Smooth muscle cell (in vitro differentiated cells): ENCODE measurements around the gene CEP44. TPM values are rescaled to one million over a fixed set of nuclear protein-coding genes. Genes with fewer than 3 reads are reported as not detected.

Experiments used
- DNase-seq: peaks from one replicate; lab custom pipeline; 2025; ENCODE audit not compliant: unreplicated experiment; lab: John Stamatoyannopoulos, UW
- H2AFZ ChIP-seq: fragments of 200-600 bp; sonication (generic); 2 replicates; pipeline ENCODE4 v1.6.0; 2016; ENCODE audit warnings: antibody characterized with exemption, low read depth, mild to moderate bottlenecking
- H3F3A ChIP-seq: fragments of 200-600 bp; sonication (generic); 2 replicates; pipeline ENCODE4 v1.6.0; 2017; ENCODE audit warnings: antibody characterized with exemption, low read depth
- H3K27ac ChIP-seq: fragments of 200-600 bp; sonication (generic); 2 replicates; pipeline ENCODE4 v1.5.1; 2016; ENCODE audit warnings: low read depth, mild to moderate bottlenecking
- H3K27me3 ChIP-seq: fragments of 200-600 bp; sonication (generic); 2 replicates; pipeline ENCODE4 v1.6.1; 2016; ENCODE audit warnings: low read depth, mild to moderate bottlenecking
- H3K36me3 ChIP-seq: fragments of 200-600 bp; sonication (generic); 2 replicates; pipeline ENCODE4 v1.5.1; 2016; ENCODE audit warnings: low read depth
- H3K4me1 ChIP-seq: fragments of 200-600 bp; sonication (generic); 2 replicates; pipeline ENCODE4 v1.5.1; 2016; ENCODE audit warnings: low read depth
- H3K4me2 ChIP-seq: fragments of 200-600 bp; sonication (generic); 2 replicates; pipeline ENCODE4 v1.6.0; 2016; ENCODE audit warnings: mild to moderate bottlenecking
- H3K4me3 ChIP-seq: fragments of 200-600 bp; sonication (generic); 2 replicates; pipeline ENCODE4 v1.5.1; 2016; ENCODE audit warnings: mild to moderate bottlenecking
- H3K79me2 ChIP-seq: fragments of 200-600 bp; sonication (generic); 2 replicates; pipeline ENCODE4 v1.6.0; 2016; ENCODE audit warnings: low read depth, mild to moderate bottlenecking
- H3K9ac ChIP-seq: fragments of 200-600 bp; sonication (generic); 2 replicates; pipeline ENCODE4 v1.6.0; 2016; ENCODE audit warnings: low read depth
- H3K9me3 ChIP-seq: fragments of 200-600 bp; sonication (generic); replicated peaks from 2 replicates; pipeline ENCODE4 v1.5.1; 2016; ENCODE audit warnings: low read depth
- H4K20me1 ChIP-seq: fragments of 200-600 bp; sonication (generic); 2 replicates; pipeline ENCODE4 v1.6.0; 2016; ENCODE audit warnings: low read depth
- CTCF ChIP-seq: fragments of 200-600 bp; sonication (generic); IDR thresholded peaks from 2 replicates; pipeline ENCODE4 v1.5.1; 2017; ENCODE audit warnings: borderline replicate concordance, mild to moderate bottlenecking, antibody characterized with exemption; ENCODE audit not compliant: insufficient read depth, poor library complexity, severe bottlenecking
- WGBS: methylation state at CpG from one replicate; pipeline ENCODE4 v1.1.7; 2016; ENCODE audit warnings: low lambda C conversion rate; 5-methylcytosine and 5-hydroxymethylcytosine counted together
- polyA plus RNA-seq: library from polyadenylated mRNA; unstranded; fragments of >200 nt; fragmentation: Nextera tagmentation; extraction: Ambion mirVana; gene quantifications from 2 replicates; pipeline ENCODE4 v1.2.1, GENCODE V29; 2016
- total RNA-seq: library from RNA; depleted of rRNA; stranded (reverse); fragments of >200 nt; gene quantifications from 2 replicates; pipeline ENCODE4 v1.2.3, GENCODE V29; 2014

The CEP44 gene
- total and polyA plus RNA-seq, 2 experiments from 2014 or later = 11.4 to 25.2 TPM

GRCh38 chr4:174380699-174381439 is 97.2 kb downstream of the CEP44 start:
- H3K4me2 ChIP-seq = no peak overlapping the region

GRCh38 chr4:174381440-174381800 is 97.7 kb downstream of the CEP44 start:
- Histone ChIP-seq H4K20me1 (no peaks in the 10 kb centered on the region), H2AFZ (no peak overlapping the region), H3K79me2 (no peaks in the 10 kb centered on the region), H3K4me1 (no peaks in the 10 kb centered on the region), H3K27ac (no peak overlapping the region), H3K27me3 (no peaks in the 10 kb centered on the region), H3K4me3 (no peak overlapping the region), H3K9me3 (no peaks in the 10 kb centered on the region), H3K36me3 (no peaks in the 10 kb centered on the region), H3K4me2 (no peak overlapping the region), H3F3A (no peaks in the 10 kb centered on the region), H3K9ac (no peak overlapping the region)
- no peak for DNase-seq
- WGBS = 90% methylated on average over 1 of the region's 1 CpG
- TF ChIP-seq CTCF = no peak

More at GRCh38 chr4:174380699-174381439, 97.2 kb downstream of the CEP44 start:
- Histone ChIP-seq H3F3A (no peaks in the 10 kb centered on the region), H3K79me2 (no peaks in the 10 kb centered on the region), H3K36me3 (no peaks in the 10 kb centered on the region), H3K9ac (no peak overlapping the region), H4K20me1 (no peaks in the 10 kb centered on the region), H3K9me3 (no peaks in the 10 kb centered on the region), H3K4me3 (no peak overlapping the region), H3K4me1 (no peaks in the 10 kb centered on the region), H3K27ac (no peak overlapping the region), H2AFZ (no peak overlapping the region), H3K27me3 (no peaks in the 10 kb centered on the region)
- no peak for TF ChIP-seq CTCF
- DNase-seq = no peak
- WGBS = 82% methylated on average over 9 of the region's 9 CpGs

Other genes starting within 250 kb of the CEP44 start
- gene FBXO8, start 244 bp upstream of the CEP44 start, total RNA-seq = 45.7 and 54.3 TPM in 2 replicates
- gene FBXO8, start 244 bp upstream of the CEP44 start, polyA plus RNA-seq = 34.2 and 35.6 TPM in 2 replicates
- gene HPGD, start 238.6 kb downstream of the CEP44 start, total RNA-seq = 18.7 and 20.0 TPM in 2 replicates
- gene HPGD, start 238.6 kb downstream of the CEP44 start, polyA plus RNA-seq = 0.97 and 13.1 TPM in 2 replicates